Motor neuron (in vitro differentiated cells): ENCODE results near the gene SLC37A1. TPM values are rescaled to one million over a fixed set of nuclear protein-coding genes. Genes with fewer than 3 reads are reported as not detected.

Experiments
- ATAC-seq, 8 experiments: fragments of 200-7000 bp; cut with Tn5 transposase; replicated peaks in 6 of 8; 2 replicates each; pipeline ENCODE4 v1.8.0; 2021; ENCODE audit warnings: mild to moderate bottlenecking in 8 of 8, moderate library complexity in 8 of 8
- H3K27ac ChIP-seq, 2 donors: fragments of 250-450 bp; sonication (Bioruptor Pico); 2 replicates each; pipeline ENCODE4 v1.9.0; 2021; ENCODE audit warnings: antibody characterized with exemption in 2 of 2, mild to moderate bottlenecking in 2 of 2, moderate library complexity in 1 of 2
- H3K4me1 ChIP-seq, 2 donors: fragments of 250-450 bp; sonication (Bioruptor Pico); replicated peaks in 1 of 2; 2 replicates each; pipeline ENCODE4 v1.6.1; 2021; ENCODE audit warnings: antibody characterized with exemption in 2 of 2, mild to moderate bottlenecking in 2 of 2, moderate library complexity in 1 of 2
- H3K4me3 ChIP-seq, 5 donors: fragments of 250-450 bp; sonication (Bioruptor Pico); 2 replicates each; pipeline ENCODE4 v1.9.0; 2021; ENCODE audit warnings: antibody characterized with exemption in 5 of 5, mild to moderate bottlenecking in 5 of 5, moderate library complexity in 4 of 5
- WGBS, 10 experiments: fragments of 450-650 bp; shearing (Covaris generic); methylation state at CpG; one replicate each; pipeline ENCODE4 v1.0.0; 2022; 5-methylcytosine and 5-hydroxymethylcytosine counted together
- in situ Hi-C, 9 experiments: fragments of 400-800 bp; cut with MboI; loops; one replicate each; pipeline ENCODE4 v1.15.0; 2021; ENCODE audit warnings: low sequenced_read_pairs in 9 of 9, low pct_unique_long_range_greater_than_20kb in 2 of 9; ENCODE audit not compliant: unreplicated experiment in 9 of 9
- total RNA-seq, 8 experiments: library from RNA; unstranded; fragments of 300-600 nt; gene quantifications; 2 replicates each; pipeline versions ENCODE4 v1.2.3 to v1.2.4, GENCODE V29; 2022

The SLC37A1 gene
- total RNA-seq, 8 experiments from 2014 or later: 0.71 to 49.0 (median 14.1) TPM

GRCh38 chr21:42535602-42536171 is 22.0 kb downstream of the SLC37A1 start:
- Histone ChIP-seq H3K4me1 (peaks cover 32 to 35% of the 10 kb centered on the region in 2 donors), H3K4me3 (no peak overlapping the region), H3K27ac (no peak overlapping the region)
- 0 to 93% (median 79%) methylated on average over 3 to 12 of the region's 17 CpGs; no CpG with 5 or more reads in 4 of the 10 experiments for WGBS, 10 experiments
- ATAC-seq: no peak
- in situ Hi-C loops: loop anchor here in 2 of 9 experiments (25.0 kb wide), 1 partner anchor 223 kb away; the partner anchor contains the start of gene TFF3 (in 2 of the 2)

GRCh38 chr21:42536601-42537000 is 22.9 kb downstream of the SLC37A1 start:
- ATAC-seq: peak in 1 of 8 experiments; percentile 26
- WGBS, 10 experiments: 80 to 100% (median 84%) methylated on average over 2 to 6 of the region's 8 CpGs; no CpG with 5 or more reads in 5 of the 10 experiments
- Histone ChIP-seq H3K4me3 (no peak overlapping the region), H3K4me1 (peaks cover 24 to 28% of the 10 kb centered on the region in 2 donors), H3K27ac (no peak overlapping the region)
- in situ Hi-C loops: loop anchor here in 2 of 9 experiments (25.0 kb wide), 1 partner anchor 224 kb away; the partner anchor contains the start of gene TFF3 (in 2 of the 2)

GRCh38 chr21:42537106-42537742 is 23.6 kb downstream of the SLC37A1 start:
- peaks cover 22 to 24% of the 10 kb centered on the region in 2 donors for H3K4me1 ChIP-seq
- WGBS, 10 experiments: 17 to 100% (median 73%) methylated on average over 1 to 4 of the region's 4 CpGs; no CpG with 5 or more reads in 2 of the 10 experiments
- in situ Hi-C loops: loop anchor here in 2 of 9 experiments (25.0 kb wide), 1 partner anchor 225 kb away; the partner anchor contains the start of gene TFF3 (in 2 of the 2)
- no peak overlapping the region for H3K27ac ChIP-seq
- H3K4me3 ChIP-seq: no peak overlapping the region
- ATAC-seq: peak in 4 of 8 experiments; percentile 33 to 65 (median 35)

- 14 to 98% (median 73%) methylated on average over 2 to 5 of the region's 10 CpGs; no CpG with 5 or more reads in 1 of the 10 experiments for WGBS, 10 experiments
- in situ Hi-C loops: loop anchor here in 2 of 9 experiments (25.0 kb wide), 1 partner anchor 226 kb away; the partner anchor contains the start of gene TFF3 (in 2 of the 2)
- no peak overlapping the region for H3K27ac ChIP-seq
- H3K4me3 ChIP-seq: no peak overlapping the region
- peaks cover 8 to 19% of the 10 kb centered on the region in 2 donors for H3K4me1 ChIP-seq
- ATAC-seq: no peak
Measured at GRCh38 chr21:42538479-42539275, 25.0 kb downstream of the SLC37A1 start.

GRCh38 chr21:42539342-42539741 is 25.7 kb downstream of the SLC37A1 start:
- in situ Hi-C loops: loop anchor here in 2 of 9 experiments (25.0 kb wide), 1 partner anchor 227 kb away; the partner anchor contains the start of gene TFF3 (in 2 of the 2)
- no peak overlapping the region for H3K4me3 ChIP-seq
- peaks cover 8 to 19% of the 10 kb centered on the region in 2 donors for H3K4me1 ChIP-seq
- 49 to 92% (median 80%) methylated on average over 5 to 16 of the region's 17 CpGs; no CpG with 5 or more reads in 1 of the 10 experiments for WGBS, 10 experiments
- ATAC-seq: no peak
- H3K27ac ChIP-seq: no peak overlapping the region

- no peak for ATAC-seq
- WGBS, 10 experiments: 0 to 94% (median 65%) methylated on average over 1 to 3 of the region's 7 CpGs; no CpG with 5 or more reads in 2 of the 10 experiments
- Histone ChIP-seq H3K4me1 (peaks cover 8 to 15% of the 10 kb centered on the region in 2 donors), H3K27ac (no peak overlapping the region), H3K4me3 (no peak overlapping the region)
- in situ Hi-C loops: loop anchor here in 2 of 9 experiments (25.0 kb wide), 1 partner anchor 228 kb away; the partner anchor contains the start of gene TFF3 (in 2 of the 2)
Measured at GRCh38 chr21:42539931-42540343, 26.3 kb downstream of the SLC37A1 start.

GRCh38 chr21:42540396-42540795 is 26.7 kb downstream of the SLC37A1 start:
- in situ Hi-C loops: loop anchor here in 2 of 9 experiments (25.0 kb wide), 1 partner anchor 228 kb away; the partner anchor contains the start of gene TFF3 (in 2 of the 2)
- WGBS, 10 experiments: 40 to 80% (median 70%) methylated on average over 1 to 5 of the region's 8 CpGs; no CpG with 5 or more reads in 3 of the 10 experiments

GRCh38 chr21:42541174-42541573 is 27.5 kb downstream of the SLC37A1 start:
- in situ Hi-C loops: loop anchor here in 2 of 9 experiments (25.0 kb wide), 1 partner anchor 229 kb away; the partner anchor contains the start of gene TFF3 (in 2 of the 2)
- H3K27ac ChIP-seq: no peak overlapping the region
- no peak for ATAC-seq

More at GRCh38 chr21:42540396-42540795, 26.7 kb downstream of the SLC37A1 start:
- Histone ChIP-seq H3K4me1 (peaks cover 8 to 14% of the 10 kb centered on the region in 2 donors), H3K27ac (no peak overlapping the region), H3K4me3 (no peak overlapping the region)
- no peak for ATAC-seq

GRCh38 chr21:42541618-42542017 is 28.0 kb downstream of the SLC37A1 start:
- in situ Hi-C loops: loop anchor here in 2 of 9 experiments (25.0 kb wide), 1 partner anchor 229 kb away; the partner anchor contains the start of gene TFF3 (in 2 of the 2)
- no peak for ATAC-seq

More at GRCh38 chr21:42541174-42541573, 27.5 kb downstream of the SLC37A1 start:
- WGBS, 10 experiments: 53 to 100% (median 82%) methylated on average over 2 to 11 of the region's 12 CpGs; no CpG with 5 or more reads in 6 of the 10 experiments
- Histone ChIP-seq H3K4me1 (peaks cover 8 to 14% of the 10 kb centered on the region in 2 donors), H3K4me3 (no peak overlapping the region)

GRCh38 chr21:42542196-42542595 is 28.5 kb downstream of the SLC37A1 start:
- Histone ChIP-seq H3K27ac (no peak overlapping the region), H3K4me1 (peaks cover 4 to 9% of the 10 kb centered on the region in 2 donors), H3K4me3 (no peak overlapping the region)
- ATAC-seq: no peak
- in situ Hi-C loops: loop anchor here in 2 of 9 experiments (25.0 kb wide), 1 partner anchor 230 kb away; the partner anchor contains the start of gene TFF3 (in 2 of the 2)
- WGBS, 10 experiments: 40 to 92% (median 80%) methylated on average over 1 to 7 of the region's 8 CpGs; no CpG with 5 or more reads in 3 of the 10 experiments

More at GRCh38 chr21:42541618-42542017, 28.0 kb downstream of the SLC37A1 start:
- no peak overlapping the region for H3K4me3 ChIP-seq
- no peak overlapping the region for H3K27ac ChIP-seq
- H3K4me1 ChIP-seq: peaks cover 8 to 14% of the 10 kb centered on the region in 2 donors

GRCh38 chr21:42542596-42542995 is 28.9 kb downstream of the SLC37A1 start:
- Histone ChIP-seq H3K27ac (no peak overlapping the region), H3K4me1 (peaks cover 2 to 7% of the 10 kb centered on the region in 2 donors), H3K4me3 (no peak overlapping the region)
- WGBS, 10 experiments: 47 to 100% (median 90%) methylated on average over 2 to 8 of the region's 10 CpGs; no CpG with 5 or more reads in 4 of the 10 experiments
- ATAC-seq: no peak
- in situ Hi-C loops: loop anchor here in 2 of 9 experiments (25.0 kb wide), 1 partner anchor 230 kb away; the partner anchor contains the start of gene TFF3 (in 2 of the 2)
